Karpas-422 (cell line): ENCODE measurements around the gene NELFE. TPM values are rescaled to one million over a fixed set of nuclear protein-coding genes. Genes with fewer than 3 reads are reported as not detected.
A peak's percentile ranks its signal among the peaks of the same experiment; 100 is the strongest.
"Not testable (repeated sequence)": the region's sequence is repeated elsewhere in the genome, so short reads cannot be mapped to it uniquely, and the experiment has no call there.

Source experiments
- DNase-seq: peaks from one replicate; pipeline ENCODE4 v3.0.0-alpha.2; 2015
- H2AFZ ChIP-seq: fragments of 200-600 bp; sonication (generic); 2 replicates; pipeline ENCODE4 v1.6.1; 2014; ENCODE audit warnings: antibody characterized with exemption, low read length, mixed read lengths
- H3K27ac ChIP-seq: fragments of 200-600 bp; sonication (generic); 2 replicates; pipeline ENCODE4 v1.5.1; 2014; ENCODE audit warnings: mild to moderate bottlenecking, low read length, moderate library complexity
- H3K27me3 ChIP-seq: fragments of 200-600 bp; sonication (generic); 2 replicates; pipeline ENCODE4 v1.6.1; 2014; ENCODE audit warnings: low read length, mixed read lengths
- H3K36me3 ChIP-seq: fragments of 200-600 bp; sonication (generic); 2 replicates; pipeline ENCODE4 v1.6.1; 2014; ENCODE audit warnings: low read length, mixed read lengths; ENCODE audit not compliant: insufficient read depth
- H3K4me1 ChIP-seq: fragments of 200-600 bp; sonication (generic); 2 replicates; pipeline ENCODE4 v1.6.1; 2014; ENCODE audit warnings: mild to moderate bottlenecking, low read length, mixed read lengths
- H3K4me2 ChIP-seq: fragments of 200-600 bp; sonication (generic); 2 replicates; pipeline ENCODE4 v1.6.1; 2014; ENCODE audit warnings: low read length, low read depth, mild to moderate bottlenecking; ENCODE audit not compliant: poor library complexity, severe bottlenecking
- H3K4me3 ChIP-seq: fragments of 200-600 bp; sonication (generic); 2 replicates; pipeline ENCODE4 v1.5.1; 2014; ENCODE audit warnings: mild to moderate bottlenecking, antibody characterized with exemption, low read length, mixed read lengths
- H3K79me2 ChIP-seq: fragments of 200-600 bp; sonication (generic); 2 replicates; pipeline ENCODE4 v1.6.1; 2014; ENCODE audit warnings: mild to moderate bottlenecking, low read length, mixed read lengths
- H3K9ac ChIP-seq: fragments of 200-600 bp; sonication (generic); 2 replicates; pipeline ENCODE4 v1.6.0; 2014; ENCODE audit warnings: low read length
- H3K9me2 ChIP-seq: fragments of 200-600 bp; sonication (generic), shearing (Covaris generic); replicated peaks from 2 replicates; pipeline ENCODE4 v1.6.0; 2014; ENCODE audit warnings: mild to moderate bottlenecking, low read length, moderate library complexity; ENCODE audit not compliant: insufficient read depth
- H3K9me3 ChIP-seq: fragments of 300-700, 200-600 bp; sonication (generic); 2 replicates; pipeline ENCODE4 v1.6.1; 2014; ENCODE audit warnings: low read length, mixed read lengths
- H4K20me1 ChIP-seq: fragments of 200-600 bp; sonication (generic); 2 replicates; pipeline ENCODE4 v1.6.1; 2014; ENCODE audit warnings: mild to moderate bottlenecking, antibody characterized with exemption, low read length, low read depth; ENCODE audit not compliant: insufficient read depth
- total RNA-seq: library from RNA; depleted of rRNA; stranded (reverse); fragments of >200 nt; shearing (Covaris generic); gene quantifications from 2 replicates; pipeline ENCODE4 v1.2.3, GENCODE V29; 2014; ENCODE audit warnings: low replicate concordance

Gene NELFE
- total RNA-seq, 1 experiment from 2014 or later, result 56.3 TPM

GRCh38 chr6:31978831-31979230 lies 20.1 kb upstream of the NELFE start:
- Histone ChIP-seq H4K20me1 (no peaks in the 10 kb centered on the region), H3K9me3 (no peaks in the 10 kb centered on the region), H3K79me2 (peaks cover 5% of the 10 kb centered on the region; the same call in 1 of the 2 replicates), H3K27me3 (no peaks in the 10 kb centered on the region), H3K4me2 (no peak overlapping the region), H3K9me2 (no peaks in the 10 kb centered on the region), H3K36me3 (no peaks in the 10 kb centered on the region), H2AFZ (no peak overlapping the region), H3K27ac (no peak overlapping the region), H3K4me1 (no peaks in the 10 kb centered on the region), H3K9ac (no peak overlapping the region), H3K4me3 (no peak overlapping the region)
- DNase-seq, result no peak

GRCh38 chr6:31977816-31978431 lies 19.2 kb upstream of the NELFE start:
- Histone ChIP-seq H3K27ac (no peak overlapping the region), H3K9me3 (no peaks in the 10 kb centered on the region), H3K9ac (no peak overlapping the region), H3K27me3 (no peaks in the 10 kb centered on the region), H2AFZ (no peak overlapping the region), H3K4me3 (no peak overlapping the region), H4K20me1 (no peaks in the 10 kb centered on the region), H3K4me2 (no peak overlapping the region), H3K79me2 (peaks cover 14% of the 10 kb centered on the region), H3K36me3 (no peaks in the 10 kb centered on the region), H3K4me1 (peaks cover 8% of the 10 kb centered on the region), H3K9me2 (no peaks in the 10 kb centered on the region)
- DNase-seq, result no peak

GRCh38 chr6:31976065-31976464 lies 17.3 kb upstream of the NELFE start:
- not testable (repeated sequence) for H3K4me2 ChIP-seq, H2AFZ ChIP-seq, H3K36me3 ChIP-seq, H3K9ac ChIP-seq, H3K27ac ChIP-seq, H3K4me3 ChIP-seq, H3K27me3 ChIP-seq, DNase-seq, H3K9me2 ChIP-seq, H3K9me3 ChIP-seq, H4K20me1 ChIP-seq
- H3K79me2 ChIP-seq, result peaks cover 25% of the 10 kb centered on the region
- peaks cover 18% of the 10 kb centered on the region for H3K4me1 ChIP-seq

GRCh38 chr6:31972709-31973350 lies 14.1 kb upstream of the NELFE start:
- Histone ChIP-seq H3K79me2 (peaks cover 34% of the 10 kb centered on the region), H3K4me2 (peak overlapping the region; percentile 85), H4K20me1 (no peaks in the 10 kb centered on the region), H3K27me3 (no peaks in the 10 kb centered on the region), H3K9me3 (no peaks in the 10 kb centered on the region), H3K4me1 (peaks cover 26% of the 10 kb centered on the region), H3K27ac (peak overlapping the region; percentile 63; the same call in 1 of the 2 replicates), H3K9me2 (no peaks in the 10 kb centered on the region), H3K4me3 (peak overlapping the region; percentile 85), H2AFZ (peak overlapping the region; percentile 84; the same call in 1 of the 2 replicates), H3K9ac (peak overlapping the region; percentile 87), H3K36me3 (0 out of 2 replicates have a peak, but pooled peaks cover 3% of the 10 kb centered on the region)
- DNase-seq, result no peak

GRCh38 chr6:31971993-31972708 lies 13.4 kb upstream of the NELFE start, which contains the start of gene DXO:
DXO (minus strand) TSS chr6:31972138; CDS start chr6:31971675, 463 bp downstream.
- Histone ChIP-seq H3K9me3 (no peaks in the 10 kb centered on the region), H3K4me1 (peaks cover 26% of the 10 kb centered on the region), H3K4me3 (peak within 1 kb of the TSS; percentile 85), H3K9me2 (no peaks in the 10 kb centered on the region), H3K9ac (peak within 1 kb of the TSS; percentile 87), H3K27ac (peak within 1 kb of the TSS; percentile 63), H3K79me2 (peaks cover 34% of the 10 kb centered on the region), H4K20me1 (no peaks in the 10 kb centered on the region), H3K36me3 (0 out of 2 replicates have a peak, but pooled peaks cover 3% of the 10 kb centered on the region), H3K4me2 (peak within 1 kb of the TSS; percentile 85), H3K27me3 (no peaks in the 10 kb centered on the region), H2AFZ (peak within 1 kb of the TSS; percentile 84)
- DNase-seq, result peak; percentile 99

- no peak for DNase-seq
- Histone ChIP-seq H3K79me2 (peaks cover 34% of the 10 kb centered on the region), H3K36me3 (0 out of 2 replicates have a peak, but pooled peaks cover 3% of the 10 kb centered on the region), H3K9me3 (no peaks in the 10 kb centered on the region), H4K20me1 (no peaks in the 10 kb centered on the region), H3K4me1 (peaks cover 26% of the 10 kb centered on the region), H2AFZ (peak overlapping the region; percentile 7; the same call in 1 of the 2 replicates), H3K27ac (peak overlapping the region; percentile 63; the same call in 1 of the 2 replicates), H3K9ac (peak overlapping the region; percentile 87), H3K9me2 (no peaks in the 10 kb centered on the region), H3K27me3 (no peaks in the 10 kb centered on the region), H3K4me2 (peak overlapping the region; percentile 85), H3K4me3 (peak overlapping the region; percentile 85)
These were observed 12.7 kb upstream of the NELFE start for GRCh38 chr6:31971279-31971992.

GRCh38 chr6:31970604-31971271 lies 12.0 kb upstream of the NELFE start:
- Histone ChIP-seq H3K36me3 (0 out of 2 replicates have a peak, but pooled peaks cover 3% of the 10 kb centered on the region), H3K9me3 (no peaks in the 10 kb centered on the region), H3K27me3 (no peaks in the 10 kb centered on the region), H3K27ac (no peak overlapping the region), H3K4me1 (peaks cover 26% of the 10 kb centered on the region), H4K20me1 (no peaks in the 10 kb centered on the region), H3K9me2 (no peaks in the 10 kb centered on the region), H3K4me3 (peak overlapping the region; percentile 85), H2AFZ (no peak overlapping the region), H3K9ac (peak overlapping the region; percentile 87), H3K4me2 (peak overlapping the region; percentile 85), H3K79me2 (peaks cover 34% of the 10 kb centered on the region)
- no peak for DNase-seq
